Smooth muscle cell of the brain vasculature (primary cell): ENCODE data around the gene TLE7.
A peak's percentile ranks its signal among the peaks of the same experiment; 100 is the strongest.

Source experiments
- DNase-seq: peaks from one replicate; pipeline ENCODE4 v3.0.0-alpha.2; 2012; ENCODE audit warnings: low read depth, low spot score

Gene TLE7

DNA sequence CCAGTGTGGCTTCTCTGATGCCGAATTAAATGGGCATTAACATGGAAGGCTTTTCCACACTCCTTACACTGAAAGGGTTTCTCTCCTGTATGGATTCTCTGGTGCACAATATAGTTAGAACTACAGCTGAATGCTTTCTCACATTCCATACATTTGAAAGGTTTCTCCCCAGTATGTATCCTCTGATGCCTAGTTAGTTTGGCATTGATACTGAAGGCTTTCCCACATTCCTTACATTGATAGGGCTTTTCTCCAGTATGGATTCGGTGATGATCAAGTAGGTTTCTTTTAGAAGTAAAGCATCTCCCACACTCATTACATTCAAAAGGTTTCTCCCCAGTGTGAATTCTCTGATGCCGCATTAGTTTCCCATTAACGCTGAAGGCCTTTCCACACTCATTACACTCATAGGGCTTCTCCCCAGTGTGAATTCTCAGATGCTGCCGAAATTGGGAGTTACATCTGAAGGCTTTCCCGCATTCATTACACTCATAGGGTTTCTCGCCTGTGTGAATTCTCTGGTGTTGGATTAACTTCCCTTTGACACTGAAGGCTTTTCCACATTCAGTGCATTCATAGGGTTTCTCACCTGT, 6.5 kb upstream of the TLE7 start:
- DNase-seq = no peak

DNA sequence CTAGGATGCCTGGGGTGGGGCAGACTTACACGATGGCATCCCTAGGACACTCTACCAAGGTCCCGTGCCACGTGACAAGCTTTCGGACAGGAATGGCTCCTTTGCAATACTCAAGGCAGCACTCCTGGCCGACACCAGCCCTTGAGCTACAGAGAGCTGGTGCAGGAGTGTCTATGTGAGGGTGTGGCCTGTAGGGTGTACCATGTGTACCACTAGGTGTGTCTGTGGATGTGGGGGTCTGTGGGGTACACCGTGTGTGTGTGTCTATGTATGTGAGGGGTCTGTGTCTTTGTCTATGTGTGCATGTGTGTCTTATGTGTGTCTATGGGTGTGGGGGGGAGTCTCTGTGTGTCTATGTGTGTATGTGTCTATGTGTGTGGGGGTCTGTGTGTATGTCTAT, 1.9 kb upstream of the TLE7 start:
- no peak for DNase-seq

DNA sequence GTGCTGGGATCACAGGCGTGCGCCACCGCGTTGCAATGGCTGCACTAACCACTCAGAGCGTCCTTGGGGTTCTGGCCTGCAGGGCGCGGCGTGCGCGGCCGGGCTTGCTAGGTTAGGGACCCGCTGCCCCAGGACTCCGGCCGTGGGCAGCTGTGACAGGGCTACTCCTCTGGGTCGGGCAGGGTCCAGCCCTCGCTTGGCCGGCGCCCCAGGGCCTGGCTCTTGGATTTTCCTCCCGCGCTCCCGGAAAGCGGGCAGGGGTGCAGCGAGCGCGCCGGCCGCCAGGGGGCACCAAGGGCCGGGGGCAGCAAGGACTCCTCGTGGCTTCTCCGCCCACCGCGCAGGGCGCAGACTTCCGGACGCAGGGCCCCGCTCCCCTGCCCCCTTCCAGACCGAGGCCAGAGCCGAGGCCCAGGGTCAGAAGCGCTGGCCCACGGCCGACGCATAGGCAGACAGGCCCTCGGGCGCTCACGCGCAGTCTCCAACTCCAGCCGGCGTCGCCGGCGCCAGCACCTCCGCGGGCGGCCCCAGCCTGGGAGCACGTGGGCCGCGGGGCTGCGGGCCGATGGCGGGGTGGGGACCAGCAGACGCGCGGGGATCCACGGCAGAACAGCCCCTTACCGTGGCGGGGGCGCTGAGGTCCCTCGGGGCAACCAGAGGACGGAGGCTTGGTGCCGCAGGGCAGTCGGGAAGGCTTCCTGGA, 355 bp downstream of the TLE7 start:
- no peak for DNase-seq

DNA sequence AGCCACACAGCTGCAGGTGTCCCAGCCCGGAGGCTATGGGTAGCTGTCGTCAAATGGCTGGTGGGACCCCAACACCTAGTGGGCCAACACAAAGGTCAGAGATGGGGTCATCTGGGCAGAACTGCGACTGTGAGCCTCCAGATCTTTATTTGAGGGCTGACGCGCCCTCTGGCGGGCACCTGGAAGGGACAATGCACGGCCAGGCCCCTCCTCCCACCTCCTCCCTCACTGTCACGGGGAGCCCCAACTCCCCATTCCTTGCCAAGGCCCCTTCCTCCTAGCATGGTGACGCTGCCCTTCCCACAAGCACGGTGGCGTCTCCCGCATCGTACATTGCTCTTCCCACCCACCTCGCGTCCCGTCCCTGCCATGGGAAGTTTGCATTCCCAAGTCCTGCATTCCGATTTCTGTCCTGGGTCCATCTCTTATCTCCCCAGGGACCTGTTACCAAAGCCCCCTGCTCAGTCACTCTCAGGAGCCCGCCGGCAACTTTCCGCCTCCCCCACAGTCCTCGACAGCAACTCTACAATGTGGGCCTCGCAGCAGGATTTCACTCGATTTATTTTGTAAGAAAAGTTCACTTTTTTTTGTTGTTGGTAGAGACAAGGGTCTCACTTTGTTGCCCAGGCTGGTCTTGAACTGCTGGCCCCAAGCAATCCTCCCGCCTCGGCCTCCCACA, 1.0 kb downstream of the TLE7 start:
- no peak for DNase-seq

DNA sequence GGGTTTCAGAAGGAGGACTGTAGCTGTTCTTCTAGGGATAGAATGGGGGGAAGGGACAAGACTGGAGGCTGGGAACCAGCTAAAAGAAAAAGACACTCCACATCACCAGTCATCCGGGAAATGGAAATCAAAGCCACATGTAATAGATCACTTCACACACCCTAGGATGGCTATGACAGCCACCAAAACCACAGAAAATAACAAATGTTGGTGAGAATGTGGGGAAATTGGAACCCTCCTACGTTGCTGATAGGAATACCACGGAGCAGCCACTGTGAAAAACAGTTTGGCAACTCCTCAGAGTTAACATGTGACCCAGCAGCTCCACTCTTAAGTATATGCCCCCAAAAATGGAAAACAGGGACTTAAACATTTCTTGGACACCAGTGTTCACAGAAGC, 2.3 kb downstream of the TLE7 start:
- no peak for DNase-seq

DNA sequence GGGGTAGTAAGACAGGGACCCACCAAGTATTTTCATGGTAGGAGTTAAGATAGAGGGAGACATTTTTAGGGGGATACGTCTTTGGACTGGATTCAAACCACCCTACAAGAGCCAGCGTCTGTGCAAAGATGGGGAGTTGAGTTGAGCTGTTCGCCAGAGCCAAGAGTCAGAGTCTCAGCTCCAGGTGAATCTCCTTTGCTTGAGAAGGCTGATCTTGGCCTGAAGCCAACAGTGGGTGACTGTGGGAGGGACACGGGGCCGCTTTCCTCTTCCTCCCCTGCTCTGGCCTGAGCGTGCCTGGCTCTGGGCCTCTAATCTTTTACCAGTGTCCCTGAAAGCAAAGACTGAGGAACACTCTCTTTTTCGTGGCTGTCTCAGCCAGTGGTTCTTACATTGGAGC, 5.4 kb downstream of the TLE7 start:
- DNase-seq = no peak

DNA sequence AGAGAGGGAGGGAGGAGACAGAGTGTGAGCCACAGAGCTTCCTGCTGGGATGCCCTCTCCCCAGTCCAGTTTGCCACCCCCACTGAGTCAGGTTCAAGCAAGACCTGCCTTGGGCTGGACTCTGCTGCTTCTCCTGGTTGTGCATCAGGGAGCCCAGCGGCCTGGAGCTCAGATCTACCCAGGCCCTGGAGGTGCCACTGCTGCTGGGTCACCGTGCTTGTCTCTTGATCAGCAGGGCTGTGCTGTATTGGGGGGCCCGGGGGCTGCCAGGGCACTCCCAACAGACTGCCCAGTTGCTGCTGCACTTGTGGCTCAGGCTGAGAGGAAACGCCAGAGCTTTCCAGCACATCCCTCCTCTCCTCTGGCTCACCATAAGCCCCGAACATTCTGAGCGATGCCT, 8.9 kb downstream of the TLE7 start:
- DNase-seq = no peak

DNA sequence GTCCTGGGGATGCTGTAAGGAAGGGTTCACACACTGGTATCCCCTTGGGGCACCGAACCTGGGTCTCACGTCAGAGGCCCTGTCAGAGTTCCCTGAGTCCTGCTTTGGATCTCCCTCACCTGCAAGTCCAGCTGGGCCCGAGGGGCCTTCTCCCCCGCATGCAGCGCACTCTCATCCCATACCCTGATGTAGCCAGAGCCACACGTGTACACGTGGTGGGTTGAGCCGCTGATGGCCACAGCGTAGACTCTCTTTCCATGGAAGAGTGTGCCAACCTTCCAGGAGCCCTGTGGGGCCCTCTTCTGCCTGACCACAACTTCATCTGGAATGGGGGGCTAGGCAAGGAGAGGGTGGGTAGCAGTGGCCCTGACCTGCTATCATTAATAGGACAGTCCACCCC, 9.9 kb downstream of the TLE7 start:
- no peak for DNase-seq

DNA sequence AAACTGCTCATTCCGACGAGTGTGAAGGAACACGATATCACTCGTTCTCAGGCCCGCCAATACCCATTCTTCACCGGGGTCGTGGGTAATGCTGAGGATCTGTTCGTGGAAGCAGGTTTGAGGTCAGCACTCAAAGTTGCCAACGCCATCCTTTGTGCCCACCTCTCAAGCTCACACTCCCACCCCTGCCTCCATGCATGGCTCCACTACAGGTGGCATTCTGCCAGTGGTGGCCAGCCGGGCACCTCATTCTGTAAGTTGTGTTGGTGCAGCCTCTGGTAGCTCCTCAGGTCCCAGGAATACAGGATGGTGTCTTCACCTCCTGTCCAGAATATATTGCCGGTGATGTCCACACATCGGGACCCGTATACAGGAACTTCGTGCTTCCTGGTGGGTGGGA, 10.7 kb downstream of the TLE7 start:
- DNase-seq = no peak

DNA sequence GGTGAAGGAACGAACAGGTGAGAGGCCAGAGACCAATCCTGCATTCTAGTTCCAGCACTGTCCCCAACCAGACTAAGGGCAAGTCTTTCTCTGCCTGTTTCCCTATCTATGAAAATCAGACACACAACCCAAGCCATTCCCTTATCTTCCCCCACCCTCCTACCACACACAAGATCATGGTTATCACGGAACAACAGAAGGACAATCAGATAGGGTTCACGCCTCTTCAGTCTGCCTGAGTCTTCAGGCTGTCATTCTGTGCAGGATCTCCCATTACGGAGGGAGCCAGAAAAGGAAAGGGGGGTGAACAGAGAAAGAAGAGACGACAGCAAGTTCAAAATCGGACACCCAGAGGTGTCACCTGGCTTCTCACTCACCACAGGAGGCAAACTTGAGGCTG, 11.1 kb downstream of the TLE7 start:
- DNase-seq = no peak

DNA sequence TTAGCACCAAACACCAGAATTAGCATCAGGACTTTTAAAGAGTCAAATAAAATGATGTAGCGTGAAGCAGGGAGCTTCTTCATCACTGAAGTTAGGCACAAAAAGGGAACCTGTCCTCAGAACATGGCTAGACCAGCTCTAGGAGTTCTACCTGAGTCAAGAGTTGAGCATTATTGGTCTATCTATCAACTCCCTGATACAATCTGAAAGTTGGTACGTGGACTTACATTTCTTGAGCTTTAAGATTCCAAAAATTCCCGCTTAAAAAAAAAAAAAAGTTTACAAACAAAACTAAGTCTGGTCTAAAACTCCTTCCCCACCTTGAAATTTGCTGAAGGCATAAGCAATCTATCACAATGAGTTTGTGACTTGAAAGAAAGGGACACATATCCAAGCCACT, 12.3 kb downstream of the TLE7 start:
- DNase-seq = no peak

DNA sequence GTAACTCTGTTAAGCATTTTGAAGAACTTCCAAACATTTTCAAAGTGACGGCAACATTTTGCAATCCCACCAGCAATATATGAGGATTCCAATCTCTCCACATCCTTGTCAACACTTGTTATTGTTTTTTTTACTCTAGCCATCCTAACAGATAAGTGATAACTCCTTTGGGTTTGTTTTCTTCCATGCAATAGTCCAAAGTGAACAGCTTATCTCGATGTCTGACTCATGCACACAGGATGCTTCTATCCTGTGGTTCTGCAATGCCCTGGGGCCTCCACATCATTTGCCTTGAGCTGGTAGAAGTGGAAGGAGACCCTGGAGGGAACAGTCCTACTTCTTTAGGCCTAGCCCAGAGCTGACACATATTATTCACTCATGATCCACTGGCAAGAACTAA, 13.0 kb downstream of the TLE7 start:
- DNase-seq = no peak

DNA sequence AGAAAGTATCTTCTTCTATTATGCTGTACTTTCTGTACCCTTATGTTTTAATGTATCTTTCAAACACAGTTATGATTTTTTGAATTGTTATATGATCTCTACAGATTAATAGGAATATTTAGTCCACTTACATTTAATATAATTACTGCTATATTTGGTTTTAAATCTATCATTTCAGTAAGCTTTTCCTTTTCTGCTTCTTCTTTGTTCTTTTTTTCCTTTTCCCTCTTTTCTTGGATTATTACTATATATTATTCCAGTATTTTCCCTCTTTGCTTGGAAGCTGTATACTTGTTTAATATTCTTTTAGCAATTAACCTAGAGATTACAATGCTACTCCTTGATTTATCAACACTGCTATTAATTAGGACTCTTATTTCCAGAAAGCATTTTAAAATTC, 13.5 kb downstream of the TLE7 start:
- DNase-seq = no peak

DNA sequence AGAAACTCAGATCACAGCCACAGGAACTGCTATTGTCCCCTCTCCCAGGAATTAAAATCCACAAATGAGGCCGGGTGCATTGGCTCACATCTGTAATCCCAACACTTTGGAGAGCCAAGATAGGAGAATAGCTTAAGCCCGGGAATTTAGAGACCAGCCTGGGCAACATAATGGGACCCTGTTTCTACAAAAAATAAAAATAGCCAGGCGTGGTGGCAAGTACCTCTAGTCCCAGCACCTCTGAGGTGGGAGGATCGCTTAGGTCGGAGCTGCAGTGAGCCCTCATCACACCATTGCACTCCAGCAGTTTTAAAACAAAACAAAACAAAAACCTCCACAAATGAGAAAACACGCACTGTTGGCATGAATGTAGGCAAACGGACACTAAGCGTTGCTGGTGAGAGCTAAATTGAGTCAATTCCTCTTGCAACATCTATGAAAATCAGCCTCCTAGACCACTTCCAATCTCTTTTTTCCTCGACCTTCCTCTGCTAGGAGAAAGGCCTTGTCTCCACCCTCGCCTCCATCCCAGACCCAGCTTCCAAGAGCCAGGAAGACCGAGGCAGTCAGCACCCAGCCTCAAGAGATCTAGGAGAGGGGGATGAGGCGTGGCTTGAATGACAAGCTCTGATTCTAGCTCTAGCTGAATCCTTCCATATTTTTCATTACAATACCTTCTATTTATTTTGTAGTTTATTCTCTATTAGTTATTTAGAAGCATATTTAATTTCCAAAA, 14.8 kb downstream of the TLE7 start:
- DNase-seq = no peak

DNA sequence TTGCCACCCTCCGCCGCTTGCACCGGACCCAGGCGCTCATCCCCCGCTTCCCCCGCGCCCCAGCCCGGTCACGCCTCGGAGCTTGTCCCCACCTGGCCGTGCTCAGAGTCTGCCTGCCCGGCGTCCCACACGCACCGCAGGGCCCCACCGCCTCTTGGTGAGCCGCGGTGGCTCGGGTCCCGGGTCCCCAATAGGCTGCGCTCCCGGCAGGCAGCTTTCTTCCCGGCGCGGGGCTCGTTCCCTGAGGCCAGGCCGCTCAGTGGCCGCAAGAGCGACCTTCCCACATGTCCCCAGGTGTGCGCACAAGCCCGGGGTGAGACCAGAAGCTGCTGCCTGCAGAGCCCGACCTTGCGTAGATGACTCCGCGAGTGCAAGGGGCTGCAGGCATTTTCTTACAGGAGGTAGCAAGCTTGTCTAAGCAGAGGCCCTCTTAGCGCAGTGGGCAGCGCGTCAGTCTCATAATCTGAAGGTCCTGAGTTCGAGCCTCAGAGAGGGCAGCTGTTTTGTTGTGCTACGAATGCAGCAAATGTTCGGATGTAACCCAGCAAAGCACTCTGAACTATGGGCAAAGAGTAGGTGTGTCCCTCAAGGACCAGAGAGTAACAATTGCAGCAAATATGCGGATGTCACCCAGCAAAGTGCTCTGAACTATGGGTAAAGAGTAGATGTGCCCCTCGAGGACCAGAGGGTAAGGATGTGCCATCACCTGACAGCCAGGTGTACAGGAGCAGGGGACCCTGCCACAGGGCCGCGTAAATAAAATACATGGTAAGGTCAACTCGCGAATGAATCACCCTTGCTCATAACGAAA, 15.6 kb downstream of the TLE7 start:
- peak; percentile 15 for DNase-seq

DNA sequence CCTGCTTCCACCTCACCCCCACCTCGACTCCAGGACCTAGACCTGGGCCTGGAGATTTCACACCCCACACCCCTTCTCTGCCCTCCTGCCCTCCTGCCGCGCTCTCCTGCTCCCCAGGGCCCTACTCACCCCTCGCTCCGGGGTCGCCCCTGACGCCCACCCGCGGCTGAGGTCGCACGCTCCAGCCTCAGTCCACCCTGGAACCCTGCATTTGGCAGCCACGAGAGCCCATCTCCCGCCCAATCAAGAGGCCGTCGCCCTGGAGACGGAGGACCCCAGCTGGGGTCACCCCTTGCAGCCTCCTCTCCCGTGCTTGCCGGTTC, 16.1 kb downstream of the TLE7 start:
- no peak for DNase-seq

DNA sequence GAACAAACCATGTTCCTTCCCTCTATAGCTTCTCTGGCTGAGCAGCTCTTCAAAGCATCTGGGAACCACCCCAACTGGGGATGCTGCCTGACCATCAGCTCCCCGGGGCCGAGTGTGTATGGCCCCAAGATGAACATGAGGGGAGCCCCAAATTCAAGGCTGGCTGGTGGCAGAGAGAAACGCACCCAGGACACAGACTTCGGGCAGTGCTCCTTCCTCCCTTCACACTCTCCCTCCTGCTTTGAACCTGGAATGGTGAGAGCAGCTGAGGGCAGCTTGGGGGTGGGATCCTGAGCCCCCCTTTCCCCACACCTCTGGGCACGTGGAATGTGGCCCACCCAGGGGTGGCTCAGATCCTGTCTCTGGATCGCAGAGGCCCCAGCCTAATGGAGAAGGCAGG, 17.2 kb downstream of the TLE7 start:
- no peak for DNase-seq

DNA sequence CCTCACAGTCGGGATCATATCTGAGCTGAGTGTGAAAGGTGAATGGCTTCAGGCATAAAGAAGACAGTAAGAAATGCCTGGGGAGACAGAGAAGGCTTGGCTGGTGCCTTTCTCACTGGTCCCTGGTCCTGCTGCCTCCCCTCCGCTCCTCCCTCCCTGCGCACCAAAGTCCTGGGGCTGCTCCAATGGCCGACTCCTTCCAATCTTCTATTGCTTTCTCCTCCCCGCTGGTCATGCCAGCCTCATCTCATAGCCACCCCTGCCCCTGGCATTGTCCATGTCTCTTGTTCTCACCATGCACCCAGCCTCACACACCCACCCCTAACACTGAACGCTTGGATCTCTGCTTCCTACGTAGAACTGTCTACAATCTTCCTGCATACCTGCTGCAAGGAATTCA, 18.0 kb downstream of the TLE7 start:
- no peak for DNase-seq

DNA sequence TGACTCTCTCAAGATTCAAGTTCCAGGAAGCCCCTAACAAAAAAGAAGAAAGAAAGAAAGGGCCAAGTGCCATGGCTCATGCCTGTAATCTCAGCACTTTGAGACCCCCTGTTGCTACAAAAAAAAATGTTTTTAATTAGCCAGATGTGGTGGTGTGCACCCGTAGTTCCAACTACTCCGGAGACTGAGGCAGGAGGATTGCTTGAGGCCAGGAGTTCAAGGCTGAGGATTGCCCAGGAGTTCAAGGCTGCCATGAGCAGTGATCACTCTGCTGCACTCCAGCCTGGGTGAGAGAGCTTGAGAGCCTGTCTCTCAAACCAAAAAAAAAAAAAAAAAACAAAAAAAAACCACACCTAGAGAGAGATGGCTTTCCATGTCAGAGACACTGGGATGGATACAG, 18.8 kb downstream of the TLE7 start:
- DNase-seq = no peak

DNA sequence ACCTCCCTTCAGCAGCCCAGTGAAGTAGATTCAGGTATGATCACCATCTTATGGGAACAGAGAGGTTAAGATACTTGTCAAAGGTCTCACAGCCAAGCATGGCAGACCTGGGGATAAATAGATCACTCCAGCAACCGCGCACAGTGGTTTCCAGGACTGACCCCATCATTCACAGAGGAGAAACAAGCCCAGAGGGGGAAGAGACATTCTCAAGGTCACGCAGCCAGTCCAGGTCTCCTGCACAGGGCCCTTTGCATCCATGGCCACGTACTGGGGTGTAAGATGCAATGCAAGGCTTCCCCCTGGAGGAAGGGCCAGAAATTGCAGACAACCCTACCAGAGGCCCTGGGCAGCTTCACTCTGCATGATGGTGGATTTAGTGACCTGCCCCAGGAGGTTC, 19.9 kb downstream of the TLE7 start:
- DNase-seq = no peak

DNA sequence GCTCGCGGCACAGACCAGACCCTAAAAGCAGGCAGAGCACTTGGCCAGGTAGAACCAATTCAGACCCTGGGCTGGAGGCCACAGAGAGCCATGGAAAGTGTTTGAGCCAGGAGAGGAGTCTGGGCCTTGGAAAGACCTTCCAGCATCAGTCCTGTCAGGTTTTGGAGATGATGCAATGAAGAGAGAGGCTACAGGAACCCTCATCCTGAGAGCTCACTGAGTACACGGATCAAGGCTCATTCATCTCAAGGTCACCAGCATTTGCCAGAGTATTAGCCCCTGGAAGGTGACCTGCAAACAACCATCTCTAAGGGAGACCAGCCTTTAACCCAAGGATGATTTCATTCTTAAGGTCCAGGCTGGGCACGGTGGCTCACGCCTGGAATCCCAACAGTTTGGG, 27.8 kb downstream of the TLE7 start:
- DNase-seq = no peak

DNA sequence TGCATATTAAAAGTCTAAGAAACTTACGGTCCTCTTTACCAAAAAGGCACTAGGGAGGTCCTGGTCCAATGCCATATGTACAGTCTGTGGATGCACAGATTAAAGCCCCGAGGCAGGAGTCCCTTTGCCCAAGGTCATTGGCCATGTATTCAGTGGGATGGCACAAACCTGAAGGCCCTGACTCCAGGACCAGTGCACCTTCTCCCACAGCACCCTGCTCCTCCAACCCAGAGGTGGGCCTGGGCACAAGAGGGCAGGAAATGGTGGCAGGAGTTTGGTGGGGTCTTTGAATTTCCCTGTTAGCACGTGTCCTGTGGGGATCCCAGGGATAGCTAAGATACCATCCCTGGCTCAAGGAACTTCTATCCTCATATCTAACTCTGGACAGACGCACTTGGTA, 28.5 kb downstream of the TLE7 start:
- no peak for DNase-seq
